Fibroblast of the aortic adventitia (primary cell): ENCODE data around the gene SUSD6. TPM values are rescaled to one million over a fixed set of nuclear protein-coding genes. Genes with fewer than 3 reads are reported as not detected.
A peak's percentile ranks its signal among the peaks of the same experiment; 100 is the strongest.
"Not testable (repeated sequence)": the region's sequence is repeated elsewhere in the genome, so short reads cannot be mapped to it uniquely, and the experiment has no call there.

ENCODE experiments used
- DNase-seq: peaks from one replicate; pipeline ENCODE4 v3.0.0-alpha.2; 2010; ENCODE audit warnings: low read depth
- H3K4me3 ChIP-seq: 2 replicates; pipeline ENCODE4 v1.5.1; 2011; ENCODE audit warnings: low read depth, mild to moderate bottlenecking, control low read depth, low read length, moderate library complexity
- total RNA-seq: library from RNA; depleted of rRNA; stranded (reverse); fragments of >200 nt; gene quantifications from 2 replicates; pipeline ENCODE4 v1.2.3, GENCODE V29; 2012; ENCODE audit warnings: low replicate concordance
- TF ChIP-seq, protein P1 (sequence below): IDR thresholded peaks from 2 replicates; pipeline ENCODE4 v1.5.1; 2011; ENCODE audit warnings: mild to moderate bottlenecking, low read length, control low read depth, inconsistent platforms; ENCODE audit not compliant: insufficient read depth

Gene SUSD6
- total RNA-seq, 1 donor: 8.0 TPM

DNA sequence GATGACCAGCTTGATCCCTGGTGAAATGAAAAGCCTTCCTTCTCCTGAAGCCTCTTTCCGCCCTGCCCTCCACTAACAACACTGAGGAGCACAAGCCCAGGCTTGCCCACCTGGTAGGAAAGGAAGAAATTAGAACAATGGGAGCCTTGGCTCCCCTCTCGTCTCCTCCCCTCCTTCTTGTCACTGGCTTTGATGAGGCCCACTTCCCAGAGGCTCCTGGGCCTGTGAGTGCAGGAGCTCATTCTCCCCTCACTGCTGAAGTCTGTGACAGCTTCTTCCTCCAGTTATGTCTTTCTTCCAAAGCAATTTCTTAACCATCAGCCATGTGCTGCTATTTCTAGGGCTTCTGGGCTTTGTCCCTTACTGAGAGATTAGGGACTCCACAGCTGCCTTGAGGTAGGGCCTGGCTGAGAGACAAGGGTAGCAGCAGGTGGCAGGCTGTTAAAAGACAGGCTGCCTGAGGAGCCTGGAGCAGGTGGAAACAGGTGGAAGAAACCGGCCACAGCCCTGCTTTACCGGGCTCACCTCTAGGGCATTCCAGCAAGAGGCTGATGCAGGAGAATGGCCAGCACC, 101.9 kb downstream of the SUSD6 start:
- TF ChIP-seq, protein P1, sequence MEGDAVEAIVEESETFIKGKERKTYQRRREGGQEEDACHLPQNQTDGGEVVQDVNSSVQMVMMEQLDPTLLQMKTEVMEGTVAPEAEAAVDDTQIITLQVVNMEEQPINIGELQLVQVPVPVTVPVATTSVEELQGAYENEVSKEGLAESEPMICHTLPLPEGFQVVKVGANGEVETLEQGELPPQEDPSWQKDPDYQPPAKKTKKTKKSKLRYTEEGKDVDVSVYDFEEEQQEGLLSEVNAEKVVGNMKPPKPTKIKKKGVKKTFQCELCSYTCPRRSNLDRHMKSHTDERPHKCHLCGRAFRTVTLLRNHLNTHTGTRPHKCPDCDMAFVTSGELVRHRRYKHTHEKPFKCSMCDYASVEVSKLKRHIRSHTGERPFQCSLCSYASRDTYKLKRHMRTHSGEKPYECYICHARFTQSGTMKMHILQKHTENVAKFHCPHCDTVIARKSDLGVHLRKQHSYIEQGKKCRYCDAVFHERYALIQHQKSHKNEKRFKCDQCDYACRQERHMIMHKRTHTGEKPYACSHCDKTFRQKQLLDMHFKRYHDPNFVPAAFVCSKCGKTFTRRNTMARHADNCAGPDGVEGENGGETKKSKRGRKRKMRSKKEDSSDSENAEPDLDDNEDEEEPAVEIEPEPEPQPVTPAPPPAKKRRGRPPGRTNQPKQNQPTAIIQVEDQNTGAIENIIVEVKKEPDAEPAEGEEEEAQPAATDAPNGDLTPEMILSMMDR: no peak
- no peak overlapping the region for H3K4me3 ChIP-seq
- DNase-seq: no peak

DNA sequence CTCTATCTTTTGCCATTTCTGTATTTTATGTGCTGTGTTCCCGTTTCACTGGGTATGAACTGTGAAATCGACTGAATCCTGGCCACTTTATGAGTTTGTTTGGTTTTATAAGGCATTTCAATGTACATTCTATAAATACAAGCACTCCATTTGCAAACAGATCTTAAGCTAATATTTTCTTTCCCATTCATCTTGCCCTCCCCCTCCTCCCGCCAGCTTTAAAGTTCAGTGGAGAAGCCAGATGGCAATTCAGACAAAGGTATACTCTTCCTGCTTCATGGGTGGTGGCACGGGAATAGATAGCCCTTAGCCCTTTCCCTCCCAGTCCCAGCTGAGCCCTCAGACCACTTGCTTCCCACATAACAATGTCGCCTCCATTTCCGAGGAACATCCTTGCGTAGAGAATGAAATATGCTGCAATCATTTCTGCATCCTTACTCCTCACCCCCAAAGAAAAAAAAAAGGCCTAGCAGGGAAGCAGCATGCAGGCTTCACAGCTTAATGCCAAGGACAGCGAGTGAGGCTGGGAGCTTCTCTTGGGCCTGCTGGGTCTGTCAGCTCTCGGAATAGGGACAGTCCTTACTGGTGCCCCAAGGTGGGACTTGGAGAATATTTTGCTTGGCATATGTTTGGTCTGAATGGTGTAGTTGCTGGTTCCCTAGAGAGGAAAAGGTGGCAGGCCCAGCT, 102.7 kb downstream of the SUSD6 start:
- no peak for DNase-seq
- no peak overlapping the region for H3K4me3 ChIP-seq
- TF ChIP-seq, protein P1: no peak

DNA sequence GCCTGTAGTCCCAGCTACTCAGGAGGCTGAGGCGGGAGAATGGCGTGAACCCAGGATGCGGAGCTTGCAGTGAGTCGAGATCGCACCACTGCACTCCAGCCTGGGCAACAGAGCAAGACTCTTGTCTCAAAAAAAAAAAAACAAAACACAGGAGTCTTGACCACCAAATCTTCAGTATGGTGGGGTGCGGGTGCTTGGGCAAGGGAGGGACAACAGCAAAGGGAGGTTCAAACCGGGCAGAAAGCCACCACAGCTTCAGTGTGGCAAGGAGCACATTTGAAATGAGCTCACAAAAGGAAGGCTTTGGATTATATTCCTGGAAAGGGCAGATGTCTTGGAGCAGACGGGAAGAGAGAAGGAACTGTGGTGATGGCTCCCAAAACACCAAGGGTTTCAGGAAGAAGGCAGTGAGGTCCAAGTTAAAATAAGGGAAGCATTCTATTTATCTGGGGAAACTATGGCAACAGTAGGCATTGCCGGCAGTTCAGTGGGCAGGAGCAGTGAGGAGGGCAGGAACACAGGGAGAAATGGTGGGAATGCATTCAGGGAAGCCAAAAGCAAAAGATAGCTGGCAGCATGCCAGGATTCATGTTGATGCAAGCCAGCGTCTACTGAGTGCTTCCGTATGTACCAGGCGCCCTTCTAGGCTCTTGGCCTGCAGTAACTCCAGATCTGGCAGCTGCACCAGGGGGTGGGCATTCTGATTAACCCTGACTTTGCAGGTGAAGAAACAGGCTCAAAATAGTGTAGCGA, 104.5 kb downstream of the SUSD6 start:
- DNase-seq: peak; percentile 94
- TF ChIP-seq, protein P1: no peak
- no peak overlapping the region for H3K4me3 ChIP-seq

DNA sequence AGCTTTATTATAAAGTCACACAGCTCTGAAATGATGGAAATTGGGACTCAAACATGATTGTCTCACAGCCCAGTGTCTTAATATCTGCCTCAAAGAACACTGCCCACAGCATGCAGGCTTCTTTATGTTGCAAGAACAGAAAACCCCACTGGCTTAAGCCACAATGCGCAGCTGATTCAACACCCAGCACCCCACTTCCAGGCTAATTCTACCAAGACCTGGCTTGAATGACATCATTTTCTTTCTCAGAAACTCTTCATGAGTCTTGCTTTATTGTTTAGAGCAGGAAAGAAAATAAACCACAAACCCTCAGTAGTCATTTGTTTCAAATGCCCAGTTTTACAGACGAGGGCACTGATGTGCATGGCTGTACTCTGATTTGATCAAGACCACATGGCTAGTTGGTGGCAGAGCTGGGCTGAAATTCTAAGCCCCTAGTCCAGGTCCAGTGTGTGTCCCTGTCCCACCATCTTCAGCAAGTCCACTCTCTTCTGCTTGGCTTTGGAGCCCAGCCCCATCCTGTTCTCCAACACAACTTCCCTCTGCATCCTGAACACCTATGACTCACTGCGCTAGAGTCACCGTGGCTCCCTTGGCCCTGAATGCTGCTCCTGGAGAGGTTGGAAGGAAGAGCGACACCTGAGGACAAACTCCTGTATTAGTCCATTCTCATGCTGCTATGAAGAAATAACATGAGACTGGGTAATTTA, 105.2 kb downstream of the SUSD6 start:
- TF ChIP-seq, protein P1: no peak
- peak; percentile 91 for DNase-seq
- H3K4me3 ChIP-seq: no peak overlapping the region

DNA sequence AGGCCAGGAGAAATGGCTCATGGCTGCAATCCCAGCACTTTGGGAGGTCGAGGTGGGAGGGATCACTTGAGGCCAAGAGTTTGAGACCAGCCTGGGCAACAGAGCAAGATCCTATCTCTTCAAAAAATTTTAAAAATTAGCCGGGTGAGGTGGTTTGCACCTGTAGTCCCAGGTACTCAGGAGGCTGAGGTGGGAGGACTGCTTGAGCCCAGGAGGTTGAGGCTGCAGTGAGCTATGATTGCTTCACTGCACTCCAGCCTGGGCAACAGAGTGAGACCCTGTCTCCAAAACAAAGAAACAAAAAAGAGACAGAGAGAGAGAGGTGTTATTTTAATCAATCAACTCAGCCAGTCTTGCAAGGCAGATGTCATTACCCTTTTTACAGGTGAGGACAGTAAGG, 107.2 kb downstream of the SUSD6 start:
- not testable (repeated sequence) for H3K4me3 ChIP-seq, DNase-seq

DNA sequence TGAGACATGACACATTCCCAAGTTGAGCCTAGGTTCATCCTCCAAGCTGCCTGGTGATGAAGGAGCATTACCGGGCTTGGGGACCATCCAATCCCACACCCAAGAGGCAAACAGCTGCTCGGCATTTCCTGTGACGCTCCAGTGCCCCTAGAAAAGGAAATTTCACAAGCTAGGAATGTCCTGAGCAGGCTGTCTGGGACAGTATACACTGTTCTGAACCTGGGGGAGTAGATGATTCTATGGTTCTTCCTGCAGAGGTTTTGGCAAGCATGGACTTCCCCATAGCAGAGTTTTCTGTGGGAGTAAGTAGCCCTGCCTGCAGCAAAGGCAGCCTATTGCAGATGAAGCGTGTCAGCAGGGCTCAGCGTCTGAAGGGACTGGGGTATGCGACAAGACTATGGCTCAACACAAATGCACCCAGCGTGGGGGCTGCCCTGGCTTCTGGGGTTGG, 108.1 kb downstream of the SUSD6 start:
- H3K4me3 ChIP-seq: no peak overlapping the region
- DNase-seq: peak; percentile 94
- TF ChIP-seq, protein P1: no peak

DNA sequence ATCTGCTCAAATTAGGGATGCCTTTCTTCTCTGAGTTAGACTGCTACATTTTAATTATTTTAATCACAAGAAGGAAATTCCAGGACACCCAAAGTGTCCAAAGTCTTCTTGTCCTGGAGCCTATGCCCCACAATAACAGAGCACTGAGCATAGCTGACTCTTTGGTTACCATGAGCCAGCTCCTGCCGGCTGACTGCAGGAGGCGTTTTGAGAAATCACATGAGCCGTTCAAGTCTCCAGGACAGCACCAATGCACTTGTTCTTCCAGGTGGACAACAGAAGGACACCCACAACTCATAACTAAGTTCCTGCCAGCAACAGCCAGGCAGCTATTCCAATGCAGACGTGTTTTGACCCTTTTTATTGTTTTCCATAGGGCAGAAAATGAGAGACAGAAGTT, 109.5 kb downstream of the SUSD6 start:
- H3K4me3 ChIP-seq: no peak overlapping the region
- no peak for DNase-seq
- TF ChIP-seq, protein P1: no peak
